GM21576 (cell line): ENCODE data around the gene MACROD2.

ENCODE experiments used
- ATAC-seq: cut with Tn5 transposase; IDR thresholded peaks from one replicate; pipeline ENCODE4 v1.9.1; 2021; ENCODE audit warnings: mild to moderate bottlenecking, moderate library complexity; ENCODE audit not compliant: unreplicated experiment

MACROD2 gene

DNA sequence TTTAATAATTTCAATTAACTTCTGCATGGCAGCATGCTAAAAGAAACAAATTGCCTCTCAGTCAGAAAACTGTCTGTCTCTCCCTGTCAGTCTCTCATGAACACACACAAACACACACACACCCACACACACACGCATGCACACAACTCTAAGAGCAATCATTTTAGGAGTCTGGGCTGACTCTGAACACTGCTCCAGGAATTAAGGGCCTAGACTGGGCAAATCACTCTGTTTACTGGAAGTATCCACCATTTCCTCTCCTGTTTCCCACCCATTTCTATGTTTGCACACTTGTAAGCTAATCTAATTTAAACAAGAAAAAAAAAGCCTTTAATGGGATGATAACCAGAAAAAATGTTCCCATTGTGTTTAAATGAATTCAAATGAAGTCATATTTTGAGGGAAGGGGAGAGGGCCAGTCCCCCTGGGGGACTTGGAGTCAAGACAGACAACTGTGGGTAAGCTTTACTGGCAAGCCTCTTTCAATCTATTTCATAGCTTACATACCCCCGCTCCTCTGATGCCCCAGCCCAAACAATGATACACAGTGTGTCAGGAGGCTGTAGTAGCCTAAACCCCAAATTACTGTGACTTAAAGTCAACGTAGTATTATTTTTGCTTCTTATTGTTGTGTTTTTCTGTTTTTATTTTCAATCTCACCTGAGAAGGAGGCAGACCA lies 789.9 kb downstream of the MACROD2 start:
- no peak for ATAC-seq

DNA sequence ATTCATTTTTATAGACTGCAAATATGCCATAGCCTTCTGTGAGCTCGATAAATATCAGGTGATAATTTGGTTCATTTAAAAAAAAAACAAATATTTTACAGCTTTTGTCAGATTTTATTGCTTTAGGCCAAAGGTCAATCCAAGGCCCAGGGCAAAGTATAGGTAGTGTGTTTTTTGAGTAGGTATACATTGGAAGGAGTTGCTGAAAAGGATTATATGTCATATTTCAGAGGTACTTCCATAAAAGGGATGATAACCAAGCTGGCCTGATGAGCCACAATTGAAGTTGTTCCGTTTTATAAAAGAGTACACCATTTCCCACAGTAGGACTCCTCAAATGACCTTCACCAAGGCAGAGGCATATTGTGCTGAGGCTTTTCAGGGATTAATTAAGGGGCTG lies 794.9 kb downstream of the MACROD2 start:
- ATAC-seq: no peak

DNA sequence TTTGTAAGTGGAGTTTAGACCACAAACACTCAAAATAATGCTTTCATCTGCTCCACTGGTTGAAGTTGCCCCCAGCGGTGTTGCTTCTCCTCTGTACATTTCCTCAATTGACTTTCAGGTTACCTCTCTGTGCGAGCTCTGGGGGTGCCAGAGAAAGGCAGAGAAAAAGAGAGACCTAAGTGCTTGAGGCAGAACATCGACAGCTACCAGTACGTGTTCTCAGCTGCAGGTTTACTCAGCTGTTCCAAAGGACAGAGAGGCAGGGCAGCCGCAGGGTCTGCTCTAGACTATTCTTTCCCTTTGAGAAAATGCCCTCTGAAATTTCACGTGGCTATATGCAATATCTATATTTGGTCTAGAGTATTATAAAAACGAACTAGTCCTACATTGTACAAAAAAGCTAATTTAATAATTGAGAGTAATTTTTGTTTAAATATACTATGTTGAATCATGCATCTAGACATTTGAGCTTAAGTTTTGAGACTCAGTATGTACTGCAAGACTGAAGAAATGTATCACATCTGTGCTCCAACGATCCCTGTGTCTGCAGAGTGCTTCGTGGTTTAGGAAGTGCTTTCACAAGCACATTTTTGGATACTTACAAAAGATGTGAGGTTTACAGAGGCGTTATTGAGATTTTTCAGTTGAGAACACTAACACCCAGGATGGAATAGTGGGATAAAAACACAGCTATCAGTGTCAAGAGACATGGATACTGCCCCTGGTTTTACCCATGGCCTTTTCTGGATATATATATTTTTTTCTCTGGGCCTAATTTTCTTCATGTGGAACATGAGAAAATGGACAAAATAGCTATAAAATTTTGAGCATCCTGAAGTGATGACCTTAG lies 795.7 kb downstream of the MACROD2 start:
- ATAC-seq: no peak

DNA sequence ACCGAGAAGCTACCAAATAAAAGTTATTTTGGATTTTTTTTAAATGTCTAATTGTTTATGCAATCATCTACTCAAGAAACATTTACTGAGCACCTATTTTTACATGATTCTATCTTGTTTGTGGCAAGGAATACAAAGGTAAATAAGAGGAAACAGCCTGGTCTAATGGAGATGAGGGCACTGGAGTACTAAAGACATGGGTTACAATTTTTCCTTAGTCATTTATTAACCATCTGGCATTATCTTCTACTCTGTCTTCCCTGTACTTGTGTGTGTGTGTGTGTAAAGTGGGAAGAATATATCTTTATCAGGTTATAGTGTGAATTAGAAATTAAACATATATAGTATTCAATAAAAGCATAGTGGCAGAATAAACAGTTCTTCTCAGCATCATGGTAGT lies 797.6 kb downstream of the MACROD2 start:
- no peak for ATAC-seq

DNA sequence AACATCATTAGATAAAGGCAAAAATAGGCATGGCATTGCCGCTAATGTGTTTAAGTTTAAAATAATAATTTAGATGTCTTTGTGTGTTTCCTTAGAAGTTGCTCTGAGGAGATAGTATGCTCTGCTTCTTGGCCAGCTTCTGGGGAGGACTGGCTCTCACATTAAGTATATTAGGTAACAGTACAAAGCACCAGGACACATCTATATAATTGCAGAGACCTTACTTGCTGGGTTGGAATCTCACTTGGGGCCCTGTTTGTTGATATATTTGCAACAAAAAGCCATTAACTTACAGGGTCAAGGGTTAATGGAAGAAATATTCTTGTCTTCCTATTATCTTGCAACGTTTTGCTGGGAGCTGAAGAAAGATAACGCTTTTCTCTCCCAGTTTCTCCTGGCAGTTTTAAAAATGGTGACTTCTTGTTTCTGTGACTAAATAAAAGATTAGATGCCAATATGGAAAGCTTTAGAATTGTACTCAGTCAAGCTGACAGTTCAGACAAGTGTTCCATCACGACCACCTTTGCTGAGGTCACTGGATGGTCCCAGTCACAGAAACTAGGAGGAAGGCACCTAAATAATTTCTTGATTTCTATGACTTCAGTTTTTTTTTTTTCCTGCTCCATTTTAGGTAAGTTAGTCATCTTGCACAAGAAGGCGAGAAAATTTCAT lies 804.4 kb downstream of the MACROD2 start:
- ATAC-seq: no peak

DNA sequence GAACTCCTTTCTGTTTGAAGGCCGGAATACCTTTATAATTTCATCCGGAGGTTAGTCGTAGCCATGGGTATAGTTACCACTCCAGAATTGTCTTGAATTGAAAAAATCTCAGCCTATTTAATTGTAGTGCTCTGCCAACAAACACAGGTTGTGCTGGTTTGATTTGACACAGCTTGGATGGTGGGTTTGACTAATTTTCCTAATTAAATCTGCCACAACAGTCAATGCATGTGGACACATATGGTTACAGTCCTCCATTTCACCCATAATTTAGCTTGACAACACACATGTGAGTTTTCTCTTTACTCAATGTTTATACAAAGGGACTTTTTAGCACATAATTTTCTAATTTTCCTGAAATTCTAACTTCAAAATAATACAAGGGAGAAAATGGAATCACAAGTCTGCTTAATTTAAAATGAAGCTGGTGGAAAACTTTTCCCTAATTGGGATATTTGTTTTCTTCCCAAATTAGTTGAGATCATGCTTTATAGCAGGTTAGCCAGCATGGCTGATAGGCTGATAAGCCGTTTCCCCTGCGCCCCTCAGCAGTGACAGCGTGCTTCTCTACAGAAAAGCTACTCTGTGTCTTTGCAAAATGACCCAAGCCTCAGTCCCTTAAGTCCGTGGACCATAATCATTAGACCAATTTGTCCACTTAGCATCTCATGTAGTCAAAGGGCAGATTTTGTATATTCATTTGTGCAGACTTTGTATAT lies 805.5 kb downstream of the MACROD2 start:
- no peak for ATAC-seq

DNA sequence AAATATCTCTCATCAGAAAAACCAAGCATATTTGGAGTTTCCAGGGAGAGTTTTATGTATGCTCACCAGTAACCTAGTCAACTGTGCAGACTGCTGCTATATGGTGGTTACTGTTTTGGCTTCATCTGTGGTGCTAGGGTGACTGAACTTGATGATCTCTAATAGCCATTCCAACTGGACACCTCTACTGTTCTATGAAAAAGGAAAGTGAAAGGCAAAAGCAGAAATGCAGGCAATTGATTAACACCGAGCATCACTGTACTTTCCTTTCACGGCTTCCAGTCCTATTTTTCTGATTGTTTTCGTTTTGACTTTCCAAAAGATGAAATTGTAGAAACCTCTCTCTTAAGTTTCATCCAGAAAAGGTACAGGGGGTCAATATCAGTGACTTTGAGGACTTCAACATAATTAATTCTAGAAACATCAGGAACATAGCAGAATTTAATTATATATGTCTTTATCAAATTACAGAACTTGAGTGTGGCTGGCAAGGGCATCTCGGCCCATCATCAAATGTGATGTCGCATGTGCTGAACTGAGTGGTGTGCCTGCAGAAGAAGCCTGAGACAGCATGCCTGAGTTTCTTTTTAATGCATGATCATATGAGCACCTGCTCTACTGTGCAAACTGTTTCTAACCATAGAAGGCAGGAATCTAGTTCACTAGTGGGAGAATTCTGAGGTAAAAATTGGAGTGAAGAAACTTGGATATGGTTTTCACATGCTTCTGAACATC lies 806.4 kb downstream of the MACROD2 start:
- no peak for ATAC-seq

DNA sequence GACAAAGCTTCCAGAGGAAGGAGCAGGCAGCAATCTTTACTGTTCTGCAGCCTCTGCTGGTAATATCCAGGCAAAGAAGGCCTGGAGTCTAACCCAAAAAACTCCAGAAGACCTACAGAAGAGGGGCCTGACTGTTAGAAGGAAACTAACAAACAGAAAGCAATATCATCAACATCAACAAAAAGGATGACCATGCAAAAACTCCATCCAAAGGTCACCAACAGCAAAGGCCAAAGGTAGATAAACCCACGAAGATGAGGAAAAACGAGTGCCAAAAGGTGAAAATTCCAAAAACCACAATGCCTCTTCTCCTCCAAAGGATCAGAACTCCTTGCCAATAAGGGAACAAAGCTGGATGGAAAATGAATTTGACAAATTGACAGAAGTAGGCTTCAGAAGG lies 811.9 kb downstream of the MACROD2 start:
- no peak for ATAC-seq

DNA sequence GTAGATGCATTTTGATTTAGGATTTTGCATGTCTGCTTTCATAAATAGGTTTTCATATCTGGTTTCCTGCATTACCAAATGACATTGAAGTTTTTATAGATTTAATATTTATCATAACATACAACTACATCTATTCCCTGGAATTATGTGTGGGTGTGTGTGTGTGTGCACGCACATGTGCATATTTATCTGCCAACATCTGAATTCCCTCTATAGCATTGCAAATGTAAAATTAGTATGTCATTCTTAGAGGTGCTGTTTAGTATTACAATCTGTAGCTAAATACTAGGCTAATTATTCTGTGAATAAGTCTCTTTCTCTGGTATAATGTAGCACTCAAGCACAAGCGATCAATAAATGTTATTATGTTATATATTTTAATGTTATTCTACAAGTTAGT lies 820.0 kb downstream of the MACROD2 start:
- ATAC-seq: no peak

DNA sequence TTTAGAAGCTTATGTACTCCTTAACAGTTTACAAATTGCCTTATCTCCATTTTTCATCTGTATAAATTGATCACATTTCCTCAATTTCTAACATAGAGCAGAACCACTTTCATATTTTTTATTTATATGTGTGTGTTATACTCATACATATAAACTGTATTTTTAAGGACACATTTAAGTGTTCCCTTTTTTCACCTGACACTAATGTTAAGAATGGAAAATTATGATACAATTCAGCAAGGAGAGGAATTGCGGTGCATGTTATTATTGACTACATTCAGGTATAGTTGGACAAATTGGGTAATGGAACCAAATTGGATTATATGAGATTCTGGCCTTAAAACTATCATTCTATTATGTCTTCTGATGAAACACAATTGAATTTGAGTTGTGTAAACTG lies 821.2 kb downstream of the MACROD2 start:
- ATAC-seq: no peak

DNA sequence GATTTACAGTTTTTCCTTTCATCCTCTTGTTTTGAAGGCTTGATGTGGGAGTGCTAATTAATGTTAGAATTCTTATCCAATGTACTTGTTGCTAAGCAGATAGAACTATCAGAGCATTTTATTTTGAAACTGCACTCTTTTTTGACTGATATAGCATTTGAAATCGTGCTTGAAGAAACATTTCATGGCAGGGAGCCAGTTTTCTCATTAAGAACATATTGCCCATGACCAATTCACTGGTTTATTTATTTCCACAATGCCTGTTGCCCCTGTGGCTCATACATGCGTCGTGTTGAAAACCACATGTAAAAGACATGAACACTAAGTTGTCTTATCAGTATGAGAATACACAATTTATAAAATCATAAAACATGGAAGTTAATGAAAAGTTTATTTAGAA lies 821.8 kb downstream of the MACROD2 start:
- ATAC-seq: no peak

DNA sequence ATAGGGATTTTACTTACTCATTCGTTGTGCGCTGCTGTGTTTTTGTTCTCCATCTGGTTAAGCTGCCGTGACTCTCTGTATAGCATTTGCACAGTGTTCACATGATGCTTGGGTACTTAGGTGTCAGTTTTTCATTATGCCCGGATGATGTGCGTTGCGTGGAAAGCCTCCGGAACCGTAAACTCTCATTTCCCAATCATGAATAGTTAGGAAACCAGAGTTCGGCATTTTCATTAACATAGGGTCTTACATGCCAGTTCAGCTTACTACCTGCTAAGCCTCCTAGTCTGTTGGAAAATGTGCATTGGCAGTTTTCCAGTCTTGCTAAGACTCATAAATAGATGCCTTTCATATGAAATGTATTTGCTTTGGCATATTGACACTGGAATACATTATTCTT lies 825.5 kb downstream of the MACROD2 start:
- no peak for ATAC-seq

DNA sequence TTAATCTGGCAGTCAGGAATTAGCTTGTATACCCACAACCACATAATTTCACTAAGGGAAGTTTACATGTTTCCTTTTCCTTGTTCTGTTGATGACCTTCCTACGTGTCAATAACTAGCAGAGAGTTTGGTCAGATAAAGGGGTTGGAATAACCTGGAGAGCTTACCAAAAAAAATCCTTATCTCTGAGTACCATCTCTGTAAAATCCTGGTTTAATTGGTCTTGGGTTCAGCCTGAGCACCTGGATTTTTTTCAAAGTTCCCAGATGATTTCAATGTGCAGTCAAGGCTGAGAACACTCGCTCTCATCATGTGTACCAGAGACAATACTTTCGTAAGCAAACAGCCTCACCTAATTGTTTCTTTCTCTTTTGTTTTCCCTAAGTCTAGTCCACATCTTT lies 825.9 kb downstream of the MACROD2 start:
- ATAC-seq: no peak

DNA sequence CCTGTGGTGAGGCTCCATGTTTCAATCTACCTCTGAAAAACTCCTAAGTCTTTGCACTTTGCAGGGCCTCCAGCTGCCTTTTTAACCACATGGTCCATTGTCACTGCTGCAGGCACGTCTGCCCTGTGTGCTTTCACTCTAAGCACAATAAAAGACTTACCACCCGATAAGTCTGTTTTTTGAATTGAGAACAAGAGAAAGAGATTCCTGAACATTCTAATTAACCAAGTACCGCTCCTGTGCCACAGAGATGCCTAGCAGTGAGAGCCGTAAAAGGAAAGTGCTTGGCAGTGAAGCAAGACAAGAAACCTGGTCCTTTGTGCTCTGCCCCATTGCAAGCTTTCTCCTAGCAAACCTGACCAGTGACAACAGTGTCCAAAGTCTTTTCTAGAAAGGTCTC lies 829.7 kb downstream of the MACROD2 start:
- ATAC-seq: no peak

DNA sequence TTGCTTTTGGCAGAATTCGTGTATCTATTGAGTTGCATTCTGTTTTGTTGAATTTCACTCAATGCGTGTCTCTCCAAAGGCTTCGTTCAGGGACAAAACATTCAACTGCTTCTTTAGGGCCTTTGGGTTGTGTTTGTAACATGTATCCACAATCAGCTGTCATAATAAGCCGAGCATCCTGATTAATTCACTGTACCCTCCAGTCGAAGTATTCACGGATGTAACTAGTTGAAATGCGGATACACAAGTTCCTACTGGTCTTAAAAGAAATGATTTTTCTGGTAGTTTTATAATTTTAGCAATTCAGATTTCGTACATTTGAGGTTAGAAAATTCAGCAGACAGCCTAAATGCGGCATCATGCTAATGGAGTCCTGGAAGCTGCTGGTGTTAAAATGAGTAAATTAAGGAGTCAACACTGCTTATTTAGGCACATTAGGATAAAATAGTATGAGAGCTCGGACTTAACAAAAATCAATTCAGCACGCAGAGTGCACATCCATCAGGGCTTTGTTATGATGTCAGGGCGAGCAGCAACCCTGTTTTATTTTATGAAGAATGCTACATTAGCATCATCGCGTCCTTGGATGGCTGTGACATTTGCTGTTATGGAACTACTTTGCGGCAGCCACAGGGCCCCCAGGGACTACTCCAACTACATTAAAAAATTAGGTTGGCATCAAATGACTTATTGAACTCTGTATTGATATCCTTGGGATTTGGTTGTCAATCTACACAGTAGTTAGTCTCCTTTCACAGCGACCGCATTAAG lies 831.4 kb downstream of the MACROD2 start:
- no peak for ATAC-seq

DNA sequence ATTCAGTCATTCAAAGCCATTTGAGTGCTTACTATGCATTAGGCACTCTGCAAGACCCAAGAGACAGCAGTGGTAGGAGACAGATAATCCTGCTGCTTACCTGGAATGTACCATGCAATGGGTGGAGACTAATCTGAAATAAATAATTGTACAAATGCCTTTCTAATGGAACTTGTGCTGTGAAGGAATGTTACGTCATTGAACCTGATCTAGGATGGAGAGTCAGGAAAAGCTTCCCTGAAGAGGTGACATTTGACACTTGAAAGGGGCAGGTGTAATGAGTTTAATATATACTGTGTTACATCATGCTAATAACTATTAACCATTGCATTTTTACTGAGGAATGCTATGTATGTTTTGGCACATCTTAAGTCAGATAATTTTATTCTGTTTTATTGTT lies 833.1 kb downstream of the MACROD2 start:
- ATAC-seq: no peak

DNA sequence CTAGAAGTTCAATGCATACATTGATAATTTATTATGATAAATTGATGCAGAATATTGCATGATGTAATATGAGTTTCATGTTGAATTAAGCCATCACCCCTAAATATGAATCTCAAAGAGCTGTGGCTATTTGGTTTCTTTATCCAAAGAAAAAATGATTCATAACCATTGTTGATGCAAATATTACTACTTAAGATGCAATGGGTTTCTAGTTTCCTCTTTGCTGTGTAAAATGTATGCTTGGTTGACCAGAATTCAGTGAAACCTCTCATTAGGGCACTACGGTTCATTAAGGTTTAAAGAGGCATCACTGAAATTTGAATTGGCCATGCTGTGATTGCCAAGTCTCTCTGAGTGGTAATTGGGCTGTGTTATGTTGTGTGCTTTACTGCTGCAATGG lies 834.6 kb downstream of the MACROD2 start:
- ATAC-seq: peak; percentile 45

DNA sequence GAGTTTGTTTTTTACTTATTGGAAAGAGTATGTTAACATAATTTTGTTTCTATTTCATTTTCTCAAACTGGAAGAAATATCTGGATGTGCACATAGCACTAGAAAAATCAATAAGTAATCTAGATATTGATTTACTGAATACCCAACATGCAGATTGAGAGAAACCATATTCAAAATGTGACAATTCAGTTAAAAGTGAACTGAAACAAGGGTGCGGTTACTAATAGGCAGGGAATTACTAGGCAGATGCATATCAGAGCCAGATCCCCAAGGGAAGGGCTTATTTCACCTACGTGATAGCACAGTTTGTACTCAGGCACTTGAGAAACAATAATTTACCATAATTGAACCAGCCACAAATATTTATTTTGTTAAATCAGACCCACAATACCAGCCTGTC lies 835.1 kb downstream of the MACROD2 start:
- peak; percentile 73 for ATAC-seq

DNA sequence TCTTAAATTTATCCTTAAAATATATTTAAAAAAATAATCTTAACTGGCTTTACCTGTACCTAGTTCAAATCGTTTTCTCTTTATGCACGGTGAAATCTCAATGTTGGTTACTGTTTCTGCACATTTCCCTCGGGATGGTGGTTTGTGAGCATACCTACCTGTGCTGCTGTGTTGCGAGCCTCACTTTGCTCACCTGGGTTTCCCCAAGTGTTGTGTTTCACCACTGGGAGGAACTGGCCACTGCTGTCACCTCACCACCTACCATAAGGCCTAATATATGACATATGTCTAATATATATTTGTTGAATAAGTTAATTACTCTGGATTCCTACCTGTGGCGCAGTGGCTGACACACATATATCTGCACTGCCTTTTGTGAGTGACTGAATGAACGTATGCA lies 835.6 kb downstream of the MACROD2 start:
- ATAC-seq: no peak

DNA sequence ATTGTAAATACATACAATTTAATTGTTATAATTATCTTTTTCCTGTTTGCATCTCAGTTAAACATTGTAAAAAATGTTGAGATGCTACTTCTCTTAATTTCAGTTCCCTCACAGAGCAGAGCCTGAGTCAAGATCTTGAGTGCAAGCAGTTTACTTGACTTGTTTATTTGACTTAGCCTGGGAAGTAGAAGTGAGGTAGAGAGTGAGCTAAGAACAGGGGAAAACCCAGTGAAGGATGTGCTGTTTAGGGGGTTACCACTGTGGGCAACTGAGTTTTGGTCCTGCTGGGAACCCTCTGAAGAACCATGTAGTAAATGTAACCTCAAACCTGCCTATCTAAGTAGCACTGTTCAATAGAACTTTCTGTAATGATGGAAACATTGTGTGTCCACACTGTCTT lies 837.3 kb downstream of the MACROD2 start:
- ATAC-seq: peak; percentile 74
